ENCODE measurements around the gene MED16. TPM values are rescaled to one million over a fixed set of nuclear protein-coding genes. Genes with fewer than 3 reads are reported as not detected.

The MED16 gene
- total RNA-seq, 2 experiments from 2014 or later = 25.8 to 30.1 TPM

GRCh38 chr19:917323-918151, 24.6 kb upstream of the MED16 start, which contains the start of gene KISS1R:
Gene KISS1R (plus strand): TSS chr19:917333. CDS start chr19:917503, 170 bp downstream.
- CTCF ChIA-PET = interaction anchor here (1.0 to 4.4 kb wide), 3 partner anchors 9 to 54 kb away, joined by 3 to 52 read pairs (median 3); no protein-coding TSS in a partner anchor
- H3K4me1 Mint-ChIP-seq (ENCODE audit: low read depth) = peaks cover 21% of the 10 kb centered on the region
- Histone ChIP-seq H3K9me3 (ENCODE audit: control insufficient read depth in 1 of 2, insufficient read depth in 1 of 2, low read length in 2 of 2) (no peaks in the 10 kb centered on the region), H3K27ac (ENCODE audit: low read depth in 1 of 2, low read length in 2 of 2) (no peak within 1 kb of the TSS), H3K36me3 (ENCODE audit: insufficient read depth, low read length) (no peaks in the 10 kb centered on the region), H3K4me3 (ENCODE audit: low read length) (peak within 1 kb of the TSS; percentile 37), H3K4me1 (ENCODE audit: insufficient read depth, low read length) (peaks cover 66% of the 10 kb centered on the region), H3K27me3 (ENCODE audit: control insufficient read depth in 1 of 2, insufficient read depth in 2 of 2, low read length in 2 of 2) (peaks cover 11 to 22% of the 10 kb centered on the region in 2 experiments)
- H3K36me3 Mint-ChIP-seq (ENCODE audit: low read depth) = peaks cover 10% of the 10 kb centered on the region
- peak in 10 of 14 experiments; percentile 27 to 80 (median 58) for DNase-seq
- H3K27ac Mint-ChIP-seq = peak within 1 kb of the TSS; percentile 72
- TF ChIP-seq CTCF (IDR thresholded peaks at IDR 0.05) = peak; percentile 81
- H3K27me3 Mint-ChIP-seq = peaks cover 4% of the 10 kb centered on the region
- ATAC-seq (ENCODE audit: poor library complexity) = no peak
- peak within 1 kb of the TSS; percentile 89 for H3K4me3 Mint-ChIP-seq
- POLR2A ChIA-PET = interaction anchor here (1.2 to 4.3 kb wide), 5 partner anchors 10 to 54 kb away, joined by 4 to 40 read pairs (median 12); partner anchors contain the start of genes MED16 and RNU6-9
- intact Hi-C loops (cut with DNase I, micrococcal nuclease) = no loop called here
- no peaks in the 10 kb centered on the region for H3K9me3 Mint-ChIP-seq

- no peaks in the 10 kb centered on the region for H3K36me3 ChIP-seq (ENCODE audit: insufficient read depth, low read length)
- intact Hi-C loops (cut with DNase I, micrococcal nuclease) = no loop called here
- Mint-ChIP-seq H3K4me3 (peak overlapping the region; percentile 67), H3K36me3 (ENCODE audit: low read depth) (peaks cover 10% of the 10 kb centered on the region), H3K27me3 (peaks cover 4% of the 10 kb centered on the region), H3K4me1 (ENCODE audit: low read depth) (peaks cover 17% of the 10 kb centered on the region), H3K9me3 (no peaks in the 10 kb centered on the region), H3K27ac (no peak overlapping the region)
- H3K27me3 ChIP-seq (ENCODE audit: control insufficient read depth in 1 of 2, insufficient read depth in 2 of 2, low read length in 2 of 2) = peaks cover 11 to 22% of the 10 kb centered on the region in 2 experiments
- no peak for ATAC-seq (ENCODE audit: poor library complexity)
- no peaks in the 10 kb centered on the region for H3K9me3 ChIP-seq (ENCODE audit: control insufficient read depth in 1 of 2, insufficient read depth in 1 of 2, low read length in 2 of 2)
- TF ChIP-seq CTCF (IDR thresholded peaks at IDR 0.05) = no peak
- ChIA-PET CTCF (interaction anchor here (1.0 kb wide), 2 partner anchors 24 to 53 kb away, joined by 3 read pairs; partner anchors contain the start of genes MED16 and RNU6-9), POLR2A (interaction anchor here (1.2 to 4.3 kb wide), 3 partner anchors 9 to 24 kb away, joined by 4 to 20 read pairs (median 4); partner anchors contain the start of genes MED16 and RNU6-9)
- DNase-seq = peak in 2 of 14 experiments; percentile 42 to 56
- no peak overlapping the region for H3K27ac ChIP-seq (ENCODE audit: low read depth in 1 of 2, low read length in 2 of 2)
- H3K4me3 ChIP-seq (ENCODE audit: low read length) = peak overlapping the region; percentile 37
- H3K4me1 ChIP-seq (ENCODE audit: insufficient read depth, low read length) = peaks cover 65% of the 10 kb centered on the region
Observed at GRCh38 chr19:916645-917322, 23.8 kb upstream of the MED16 start.

GRCh38 chr19:913080-913748, 20.2 kb upstream of the MED16 start, which contains the start of gene R3HDM4:
Gene R3HDM4 (minus strand): TSS chr19:913219. CDS start chr19:913157, 62 bp downstream.
- peak; percentile 37 for ATAC-seq (ENCODE audit: poor library complexity)
- H3K9me3 Mint-ChIP-seq = no peaks in the 10 kb centered on the region
- CTCF ChIA-PET = no interaction called here
- intact Hi-C loops (cut with DNase I, micrococcal nuclease) = loop anchor here in 1 of 2 experiments (1.0 kb wide), 1 partner anchor 20 kb away; the partner anchor contains the start of genes MED16 and RNU6-9
- H3K4me3 Mint-ChIP-seq = peak within 1 kb of the TSS; percentile 91
- peaks cover 28% of the 10 kb centered on the region for H3K4me1 Mint-ChIP-seq (ENCODE audit: low read depth)
- H3K27ac Mint-ChIP-seq = peak within 1 kb of the TSS; percentile 94
- Histone ChIP-seq H3K4me3 (ENCODE audit: low read length) (peak within 1 kb of the TSS; percentile 95), H3K9me3 (ENCODE audit: control insufficient read depth in 1 of 2, insufficient read depth in 1 of 2, low read length in 2 of 2) (peaks cover 0 to 5% of the 10 kb centered on the region in 2 experiments), H3K36me3 (ENCODE audit: insufficient read depth, low read length) (peaks cover 2% of the 10 kb centered on the region), H3K27ac (ENCODE audit: low read depth in 1 of 2, low read length in 2 of 2) (peak within 1 kb of the TSS; percentile 98), H3K27me3 (ENCODE audit: control insufficient read depth in 1 of 2, insufficient read depth in 2 of 2, low read length in 2 of 2) (peaks cover 8 to 14% of the 10 kb centered on the region in 2 experiments), H3K4me1 (ENCODE audit: insufficient read depth, low read length) (peaks cover 70% of the 10 kb centered on the region)
- H3K36me3 Mint-ChIP-seq (ENCODE audit: low read depth) = peaks cover 35% of the 10 kb centered on the region
- POLR2A ChIA-PET = interaction anchor here (1.4 to 4.3 kb wide), 2 partner anchors 20 to 356 kb away, joined by 4 to 20 read pairs; partner anchors contain the start of genes CIRBP, MED16 and RNU6-9
- peaks cover 3% of the 10 kb centered on the region for H3K27me3 Mint-ChIP-seq
- DNase-seq = peak; percentile 73 to 93 (median 84)
- no peak for TF ChIP-seq CTCF (IDR thresholded peaks at IDR 0.05)

Data from CD4-positive, alpha-beta T cell (primary cell).